Activated naive CD4-positive, alpha-beta T cell treated with anti-CD3 and anti-CD28 coated beads for 36 hours (primary cell): ENCODE results near the gene ANKUB1. TPM values are rescaled to one million over a fixed set of nuclear protein-coding genes. Genes with fewer than 3 reads are reported as not detected.

Source experiments
- CTCF ChIA-PET: fragments of 350-600 bp; sonication (Branson Sonifier 250); formaldehyde crosslinking; loops from one replicate; lab custom pipeline; 2021; ENCODE audit warnings: antibody characterized with exemption; lab: Charles Lee
- DNase-seq: peaks from one replicate; pipeline ENCODE4 v3.0.0-alpha.2; 2020
- H3K27ac Mint-ChIP-seq: one replicate; pipeline ENCODE4 v1.8.0; 2021; ENCODE audit warnings: mild to moderate bottlenecking, mixed read lengths
- H3K27me3 Mint-ChIP-seq: one replicate; pipeline ENCODE4 v1.8.0; 2021; ENCODE audit warnings: low read depth, mixed read lengths
- H3K36me3 Mint-ChIP-seq: one replicate; pipeline ENCODE4 v1.8.0; 2021; ENCODE audit warnings: low read depth, mixed read lengths
- H3K4me1 Mint-ChIP-seq: one replicate; pipeline ENCODE4 v1.8.0; 2021; ENCODE audit warnings: low read depth, mixed read lengths
- H3K4me3 Mint-ChIP-seq: one replicate; pipeline ENCODE4 v1.8.0; 2021; ENCODE audit warnings: mild to moderate bottlenecking, moderate library complexity, mixed read lengths
- H3K9me3 Mint-ChIP-seq: one replicate; pipeline ENCODE4 v1.8.0; 2021; ENCODE audit warnings: mixed read lengths
- intact Hi-C: fragments of 100-400 bp; cut with micrococcal nuclease; formaldehyde crosslinking; loops from one replicate; pipeline ENCODE4 v1.15.1; 2023
- total RNA-seq, 2 experiments: library from RNA; stranded (reverse); gene quantifications; one replicate each; pipeline ENCODE4 v1.2.3, GENCODE V29; 2021

ANKUB1 gene
- total RNA-seq, 2 experiments from 2014 or later, result not detected

- peaks cover 6% of the 10 kb centered on the region for H3K36me3 Mint-ChIP-seq
- intact Hi-C loops, result no loop called here
- no peaks in the 10 kb centered on the region for H3K4me1 Mint-ChIP-seq
- H3K4me3 Mint-ChIP-seq, result no peak overlapping the region
- no peak overlapping the region for H3K27ac Mint-ChIP-seq
- H3K9me3 Mint-ChIP-seq, result peaks cover 14% of the 10 kb centered on the region
- H3K27me3 Mint-ChIP-seq, result no peaks in the 10 kb centered on the region
- CTCF ChIA-PET, result no interaction called here
- no peak for DNase-seq
Measured at GRCh38 chr3:149723781-149724180, 68.6 kb downstream of the ANKUB1 start.

DNA sequence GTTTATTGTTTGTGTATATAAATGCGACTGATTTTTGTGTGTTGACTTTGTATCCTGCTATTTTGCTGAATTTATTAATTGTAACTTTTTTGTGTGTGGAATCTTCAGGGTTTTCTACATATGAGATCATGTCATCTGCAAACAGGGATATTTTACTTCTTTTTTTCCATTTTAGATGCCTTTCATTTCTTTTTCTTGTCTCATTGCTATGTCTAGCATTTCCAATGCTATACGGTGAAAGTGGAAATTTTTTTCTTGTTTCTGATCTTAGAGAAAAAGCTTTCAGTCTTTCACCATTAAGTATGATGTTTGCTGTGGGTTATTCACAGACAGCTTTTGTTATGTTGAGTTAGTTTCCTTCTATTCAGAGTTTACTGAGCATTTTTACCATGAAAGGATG is 71.4 kb downstream of the ANKUB1 start:
- Mint-ChIP-seq H3K9me3 (peaks cover 14% of the 10 kb centered on the region), H3K4me3 (no peak overlapping the region), H3K27ac (no peak overlapping the region), H3K4me1 (no peaks in the 10 kb centered on the region), H3K27me3 (no peaks in the 10 kb centered on the region), H3K36me3 (peaks cover 6% of the 10 kb centered on the region)
- CTCF ChIA-PET, result interaction anchor here (0.6 kb wide), 1 partner anchor 190 kb away, joined by 4 read pairs; no protein-coding TSS in a partner anchor
- intact Hi-C loops, result no loop called here
- DNase-seq, result no peak

GRCh38 chr3:149717391-149718056 is 74.8 kb downstream of the ANKUB1 start:
- intact Hi-C loops, result loop anchor here (1.0 kb wide), 3 partner anchors 148 to 205 kb away; no protein-coding TSS in a partner anchor
- H3K27ac Mint-ChIP-seq, result no peak overlapping the region
- H3K9me3 Mint-ChIP-seq, result peaks cover 14% of the 10 kb centered on the region
- CTCF ChIA-PET, result interaction anchor here (0.6 to 1.8 kb wide), 10 partner anchors 12 to 231 kb away, joined by 3 to 8 read pairs (median 4); no protein-coding TSS in a partner anchor
- H3K27me3 Mint-ChIP-seq, result no peaks in the 10 kb centered on the region
- H3K4me3 Mint-ChIP-seq, result no peak overlapping the region
- H3K4me1 Mint-ChIP-seq, result no peaks in the 10 kb centered on the region
- DNase-seq, result peak; percentile 50
- H3K36me3 Mint-ChIP-seq, result peaks cover 4% of the 10 kb centered on the region

GRCh38 chr3:149716984-149717383 is 75.4 kb downstream of the ANKUB1 start:
- intact Hi-C loops, result loop anchor here (1.0 kb wide), 3 partner anchors 148 to 205 kb away; no protein-coding TSS in a partner anchor
- H3K36me3 Mint-ChIP-seq, result peaks cover 4% of the 10 kb centered on the region
- H3K27me3 Mint-ChIP-seq, result no peaks in the 10 kb centered on the region
- CTCF ChIA-PET, result interaction anchor here (0.6 to 1.8 kb wide), 9 partner anchors 12 to 203 kb away, joined by 3 to 8 read pairs (median 4); no protein-coding TSS in a partner anchor
- DNase-seq, result no peak
- H3K27ac Mint-ChIP-seq, result no peak overlapping the region
- H3K9me3 Mint-ChIP-seq, result peaks cover 11% of the 10 kb centered on the region
- H3K4me3 Mint-ChIP-seq, result no peak overlapping the region
- H3K4me1 Mint-ChIP-seq, result no peaks in the 10 kb centered on the region

GRCh38 chr3:149715247-149715646 is 77.1 kb downstream of the ANKUB1 start:
- no peak for DNase-seq
- no peaks in the 10 kb centered on the region for H3K27me3 Mint-ChIP-seq
- no peaks in the 10 kb centered on the region for H3K9me3 Mint-ChIP-seq
- H3K27ac Mint-ChIP-seq, result no peak overlapping the region
- no peaks in the 10 kb centered on the region for H3K4me1 Mint-ChIP-seq
- intact Hi-C loops, result no loop called here
- CTCF ChIA-PET, result interaction anchor here (0.8 kb wide), 1 partner anchor 75 kb away, joined by 3 read pairs; no protein-coding TSS in a partner anchor
- no peaks in the 10 kb centered on the region for H3K36me3 Mint-ChIP-seq
- no peak overlapping the region for H3K4me3 Mint-ChIP-seq

DNA sequence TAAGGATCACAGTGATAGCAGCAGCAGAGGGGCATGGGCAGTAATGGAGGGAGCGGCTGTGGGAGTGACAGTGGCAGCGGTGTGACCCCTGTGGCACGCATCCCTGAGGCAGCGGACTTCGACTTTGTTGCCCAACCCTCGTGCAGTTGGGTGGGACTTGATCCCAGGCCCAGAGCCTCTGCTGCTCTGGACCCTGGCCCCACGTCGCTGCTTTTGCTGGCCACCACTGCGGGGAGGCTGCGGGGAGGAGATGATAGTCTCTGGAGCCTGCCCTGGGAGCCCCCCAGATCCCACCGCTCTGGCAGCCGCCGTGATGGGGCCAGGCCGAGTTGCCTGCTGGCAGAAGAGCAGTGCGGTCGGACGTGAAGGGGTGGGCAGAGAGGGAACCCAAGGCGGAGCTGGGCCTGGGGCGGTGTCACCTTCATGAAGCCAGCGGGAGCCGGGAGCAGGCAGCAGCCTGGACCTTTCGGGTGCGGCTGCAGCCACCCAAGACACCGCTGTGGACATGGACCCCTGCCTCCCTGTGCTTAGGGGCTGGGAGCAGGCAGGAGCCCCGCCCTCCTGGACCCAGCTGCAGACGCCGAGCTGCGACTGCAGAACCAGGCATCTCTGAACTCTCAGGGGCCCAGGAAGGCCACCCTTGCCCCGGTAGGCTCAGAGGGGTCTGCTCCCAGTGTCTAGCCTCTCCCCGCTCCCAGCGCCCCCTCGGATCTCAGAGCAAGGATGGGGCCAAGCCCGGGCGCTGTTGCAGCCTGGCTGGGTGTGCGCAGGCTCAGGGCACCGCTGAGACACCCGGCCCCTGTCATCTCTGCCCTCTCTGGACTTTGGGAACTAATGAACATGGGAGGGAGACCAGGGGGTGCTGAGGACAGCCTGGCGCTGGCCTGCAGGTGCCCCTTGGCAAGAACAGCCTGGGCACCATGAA is 78.4 kb downstream of the ANKUB1 start:
- Mint-ChIP-seq H3K27ac (no peak overlapping the region), H3K4me3 (no peak overlapping the region), H3K36me3 (no peaks in the 10 kb centered on the region), H3K27me3 (no peaks in the 10 kb centered on the region), H3K9me3 (no peaks in the 10 kb centered on the region), H3K4me1 (no peaks in the 10 kb centered on the region)
- CTCF ChIA-PET, result no interaction called here
- no peak for DNase-seq
- intact Hi-C loops, result no loop called here

Other genes with a start within 250 kb of the ANKUB1 start
- gene WWTR1, start 134.5 kb downstream of the ANKUB1 start, total RNA-seq, result under 1 TPM; 0.19 to 0.42 TPM
- 10 to 100 TPM; 27.3 to 28.0 TPM for gene COMMD2, start 40.1 kb downstream of the ANKUB1 start, total RNA-seq
- gene RNF13, start 20.7 kb upstream of the ANKUB1 start, total RNA-seq, result 10 to 100 TPM; 22.9 to 25.5 TPM
- gene PFN2, start 178.3 kb upstream of the ANKUB1 start, total RNA-seq, result 1 to 10 TPM; 4.0 to 4.5 TPM